GM18498 (cell line): ENCODE data around the gene LCK.
"Not testable (repeated sequence)": the region's sequence is repeated elsewhere in the genome, so short reads cannot be mapped to it uniquely, and the experiment has no call there.

Experiments
- ATAC-seq: cut with Tn5 transposase; IDR thresholded peaks from one replicate; pipeline ENCODE4 v1.9.1; 2021; ENCODE audit warnings: mild to moderate bottlenecking, moderate library complexity; ENCODE audit not compliant: unreplicated experiment

LCK gene

GRCh38 chr1:32272557-32273390 lies 21.7 kb downstream of the LCK start:
- no peak for ATAC-seq

- ATAC-seq: no peak
Observed at GRCh38 chr1:32273391-32274208, 22.5 kb downstream of the LCK start.

GRCh38 chr1:32274646-32275340 lies 23.7 kb downstream of the LCK start:
- no peak for ATAC-seq

- ATAC-seq: no peak
Observed at GRCh38 chr1:32275424-32275823, 24.4 kb downstream of the LCK start.

GRCh38 chr1:32276032-32276782 lies 25.1 kb downstream of the LCK start:
- no peak for ATAC-seq

- not testable (repeated sequence) for ATAC-seq
Observed at GRCh38 chr1:32284777-32285176, 33.7 kb downstream of the LCK start.

- no peak for ATAC-seq
Observed at GRCh38 chr1:32285658-32286057, 34.6 kb downstream of the LCK start.

GRCh38 chr1:32286763-32287162 lies 35.7 kb downstream of the LCK start:
- no peak for ATAC-seq

GRCh38 chr1:32289256-32289655 lies 38.2 kb downstream of the LCK start:
- no peak for ATAC-seq

- ATAC-seq: no peak
Observed at GRCh38 chr1:32291145-32291707, 40.2 kb downstream of the LCK start.

- ATAC-seq: peak; percentile 98
Observed at GRCh38 chr1:32291708-32292538, 40.9 kb downstream of the LCK start, which contains the start of gene HDAC1. TSS of gene HDAC1 (plus strand) at chr1:32292083. CDS start at chr1:32292170, 87 bp downstream.

- ATAC-seq: not testable (repeated sequence)
Observed at GRCh38 chr1:32298211-32298610, 47.1 kb downstream of the LCK start.

GRCh38 chr1:32299327-32299726 lies 48.3 kb downstream of the LCK start:
- ATAC-seq: no peak

- no peak for ATAC-seq
Observed at GRCh38 chr1:32303358-32303757, 52.3 kb downstream of the LCK start.

GRCh38 chr1:32303997-32304622 lies 53.0 kb downstream of the LCK start:
- ATAC-seq: no peak

GRCh38 chr1:32305310-32305709 lies 54.2 kb downstream of the LCK start:
- no peak for ATAC-seq

GRCh38 chr1:32307324-32307723 lies 56.3 kb downstream of the LCK start:
- ATAC-seq: no peak

- no peak for ATAC-seq
Observed at GRCh38 chr1:32309960-32310359, 58.9 kb downstream of the LCK start.
